HCT116 (cell line): ENCODE results near the gene GSTT4. TPM values are rescaled to one million over a fixed set of nuclear protein-coding genes. Genes with fewer than 3 reads are reported as not detected.

Experiments
- ATAC-seq: fragments of 200-7000 bp; cut with Tn5 transposase; 2 replicates; pipeline ENCODE4 v1.9.1; 2020; ENCODE audit warnings: mild to moderate bottlenecking, moderate library complexity
- BruUV-seq: library from RNA; stranded (reverse); fragments of 400-500 nt; replicated peaks from 2 replicates; lab custom pipeline; 2021; lab: Mats Ljungman, UMichigan
- CTCF ChIA-PET: fragments of 300-600 bp; sonication (Branson Sonifier 250); formaldehyde crosslinking; loops from one replicate; lab custom pipeline; 2021; ENCODE audit warnings: antibody characterized with exemption; lab: Charles Lee
- POLR2A ChIA-PET: fragments of 300-600, 350-600 bp; sonication (Branson Sonifier 250); formaldehyde crosslinking; loops from one replicate; lab custom pipeline; 2021; ENCODE audit warnings: antibody characterized with exemption; lab: Charles Lee
- RAD21 ChIA-PET, 2 experiments: fragments of 300-600 bp; sonication (Branson Sonifier 250); formaldehyde crosslinking; loops; one replicate each; lab custom pipeline; 2023; ENCODE audit warnings: low total read pairs in 2 of 2; ENCODE audit not compliant: uncharacterized antibody in 2 of 2, unreplicated experiment in 2 of 2, low non-redundant PET in 1 of 2; lab: Charles Lee
- DNase-seq: peaks from one replicate; pipeline ENCODE4 v3.0.0-alpha.2; 2010; ENCODE audit warnings: low read depth, low spot score
- H2AFZ ChIP-seq: fragments of 200-600 bp; shearing (Covaris generic), sonication (generic); 2 replicates; pipeline ENCODE4 v1.6.1; 2017; ENCODE audit warnings: low read depth, mixed run types, mixed read lengths, antibody characterized with exemption, low read length; ENCODE audit not compliant: poor library complexity, severe bottlenecking
- H3K27ac ChIP-seq: 2 replicates; pipeline ENCODE4 v1.5.1; 2012; ENCODE audit warnings: low read depth, low read length
- H3K27me3 ChIP-seq: fragments of 200-600 bp; sonication (generic); 2 replicates; pipeline ENCODE4 v1.6.1; 2016; ENCODE audit warnings: mixed run types, low read length, mixed read lengths; ENCODE audit not compliant: insufficient read depth
- H3K36me3 ChIP-seq, 2 experiments: fragments of 200-500 bp in 1 of 2; fragments of 200-600 bp in 1 of 2; sonication (Bioruptor generic) in 1 of 2; sonication (generic) in 1 of 2; 2 replicates each; pipeline versions ENCODE4 v1.5.1 to v1.6.1; 2014 to 2016; ENCODE audit warnings: low read length in 2 of 2, inconsistent platforms in 1 of 2, mixed read lengths in 1 of 2, mixed run types in 1 of 2; ENCODE audit not compliant: insufficient read depth in 2 of 2, control insufficient read depth in 1 of 2
- H3K4me1 ChIP-seq, 2 experiments: fragments of 200-600 bp in 1 of 2; sonication (generic) in 1 of 2; 2 replicates each; pipeline versions ENCODE4 v1.5.1 to v1.6.1; 2012 to 2017; ENCODE audit warnings: low read length in 2 of 2, inconsistent platforms in 1 of 2, mild to moderate bottlenecking in 1 of 2, mixed read lengths in 1 of 2, mixed run types in 1 of 2, moderate library complexity in 1 of 2; ENCODE audit not compliant: insufficient read depth in 2 of 2, control insufficient read depth in 1 of 2
- H3K4me2 ChIP-seq: fragments of 200-600 bp; sonication (generic); 2 replicates; pipeline ENCODE4 v1.6.1; 2017; ENCODE audit warnings: mixed run types, low read length, mixed read lengths
- H3K4me3 ChIP-seq, 2 experiments: fragments of 200-600 bp in 1 of 2; sonication (generic) in 1 of 2; replicated peaks in 1 of 2; 2 replicates each; pipeline ENCODE4 v1.5.1; 2011 to 2016; ENCODE audit warnings: low read length in 2 of 2, control low read depth in 1 of 2, low read depth in 1 of 2, mild to moderate bottlenecking in 1 of 2, mixed read lengths in 1 of 2, mixed run types in 1 of 2
- H3K79me2 ChIP-seq: fragments of 200-600 bp; sonication (generic); 2 replicates; pipeline ENCODE4 v1.6.1; 2017; ENCODE audit warnings: mild to moderate bottlenecking, mixed run types, low read length, moderate library complexity, mixed read lengths; ENCODE audit not compliant: insufficient read depth
- H3K9ac ChIP-seq: fragments of 200-600 bp; sonication (generic); 2 replicates; pipeline ENCODE4 v1.6.1; 2016; ENCODE audit warnings: low read length, mixed read lengths
- H3K9me2 ChIP-seq: fragments of 200-600 bp; sonication (generic), shearing (Covaris generic); 2 replicates; pipeline ENCODE4 v1.6.1; 2017; ENCODE audit warnings: mixed run types, mild to moderate bottlenecking, moderate library complexity; ENCODE audit not compliant: insufficient read depth
- H3K9me3 ChIP-seq, 2 experiments: fragments of 200-500 bp in 1 of 2; fragments of 200-600 bp in 1 of 2; sonication (Bioruptor generic) in 1 of 2; sonication (generic) in 1 of 2; 2 replicates each; pipeline ENCODE4 v1.6.1; 2014 to 2017; ENCODE audit warnings: low read length in 2 of 2, mixed read lengths in 2 of 2, inconsistent platforms in 1 of 2, low read depth in 1 of 2, mild to moderate bottlenecking in 1 of 2, mixed run types in 1 of 2, moderate library complexity in 1 of 2; ENCODE audit not compliant: control insufficient read depth in 1 of 2, insufficient read depth in 1 of 2
- H4K20me1 ChIP-seq: fragments of 200-600 bp; sonication (generic), shearing (Covaris generic); 2 replicates; pipeline ENCODE4 v1.6.1; 2017; ENCODE audit warnings: mixed run types, mild to moderate bottlenecking, moderate library complexity; ENCODE audit not compliant: insufficient read depth
- ATF3 ChIP-seq: IDR thresholded peaks from 2 replicates; pipeline ENCODE4 v1.6.1; 2012
- CBX3 ChIP-seq: IDR thresholded peaks from 2 replicates; pipeline ENCODE4 v1.6.1; 2012; ENCODE audit warnings: low read depth
- EGR1 ChIP-seq: IDR thresholded peaks from 2 replicates; pipeline ENCODE4 v1.6.1; 2012; ENCODE audit warnings: low read depth
- ELF1 ChIP-seq: IDR thresholded peaks from 2 replicates; pipeline ENCODE4 v1.6.1; 2012; ENCODE audit warnings: low read depth, borderline replicate concordance
- FOSL1 ChIP-seq: IDR thresholded peaks from 2 replicates; pipeline ENCODE4 v1.6.1; 2012; ENCODE audit warnings: low read depth
- POLR2AphosphoS5 ChIP-seq: IDR thresholded peaks from 2 replicates; pipeline ENCODE4 v1.6.1; 2011; ENCODE audit warnings: mild to moderate bottlenecking, low read depth, low read length, moderate library complexity
- RAD21 ChIP-seq: IDR thresholded peaks from 2 replicates; pipeline ENCODE4 v1.6.1; 2012; ENCODE audit warnings: low read depth, mild to moderate bottlenecking
- SIN3A ChIP-seq: IDR thresholded peaks from 2 replicates; pipeline ENCODE4 v1.6.1; 2012; ENCODE audit warnings: low read depth
- SP1 ChIP-seq: IDR thresholded peaks from 2 replicates; pipeline ENCODE4 v1.6.1; 2012; ENCODE audit warnings: low read depth
- SRF ChIP-seq: IDR thresholded peaks from 2 replicates; pipeline ENCODE4 v1.6.1; 2012; ENCODE audit warnings: low read depth
- TCF7L2 ChIP-seq: IDR thresholded peaks from 2 replicates; pipeline ENCODE4 v1.7.0; 2011; ENCODE audit warnings: borderline replicate concordance, inconsistent platforms; ENCODE audit not compliant: insufficient read depth, insufficient read length; ENCODE audit errors: extremely low read depth
- ZFX ChIP-seq: fragments of 450-650 bp; IDR thresholded peaks from 2 replicates; pipeline ENCODE4 v1.6.1; 2017
- ZNF274 ChIP-seq: fragments of 200-500 bp; sonication (Bioruptor generic); IDR thresholded peaks from 2 replicates; pipeline ENCODE4 v1.6.1; 2014; ENCODE audit warnings: mild to moderate bottlenecking, low read depth, low read length, inconsistent platforms
- intact Hi-C: fragments of 100-400 bp; cut with micrococcal nuclease; formaldehyde crosslinking; loops from 2 replicates; pipeline ENCODE4 v1.10.0; 2022
- total RNA-seq: library from RNA; stranded (reverse); gene quantifications from one replicate; pipeline ENCODE4 v1.2.1, GENCODE V29; 2021; ENCODE audit not compliant: unreplicated experiment

The GSTT4 gene
- total RNA-seq, 1 experiment from 2014 or later = not detected

- H3K9me2 ChIP-seq = no peaks in the 10 kb centered on the region
- no peak overlapping the region for H2AFZ ChIP-seq
- DNase-seq (no peak), ATAC-seq (no peak)
- TF ChIP-seq SIN3A (no peak), ELF1 (no peak)
- H3K36me3 ChIP-seq = peaks cover 23 to 32% of the 10 kb centered on the region in 2 experiments
- no peaks in the 10 kb centered on the region for H3K9me3 ChIP-seq
- intact Hi-C loops = no loop called here
- no peaks in the 10 kb centered on the region for H3K27me3 ChIP-seq
- H4K20me1 ChIP-seq = no peaks in the 10 kb centered on the region
- no peak overlapping the region for H3K27ac ChIP-seq
- H3K4me2 ChIP-seq = no peak overlapping the region
- CTCF ChIA-PET = no interaction called here
- RAD21 ChIA-PET = no interaction called here
- H3K4me3 ChIP-seq = no peak overlapping the region
- POLR2A ChIA-PET = no interaction called here
- peaks cover 0 to 6% of the 10 kb centered on the region in 2 experiments; a peak in 1 of 4 replicates for H3K4me1 ChIP-seq
- no peaks in the 10 kb centered on the region for H3K79me2 ChIP-seq
- no TSS peak for BruUV-seq
- no peak overlapping the region for H3K9ac ChIP-seq
Measured at GRCh38 chr22:24040946-24041345, 35.7 kb upstream of the GSTT4 start.

- ChIA-PET RAD21 (no interaction called here), POLR2A (no interaction called here), CTCF (no interaction called here)
- DNase-seq = no peak
- no peak overlapping the region for H3K4me3 ChIP-seq
- TF ChIP-seq ZNF274 (no peak), SIN3A (no peak), RAD21 (no peak), CBX3 (no peak), POLR2AphosphoS5 (no peak), ZFX (no peak), SP1 (no peak), FOSL1 (no peak), ATF3 (no peak), SRF (no peak), TCF7L2 (no peak), EGR1 (no peak)
- no peak overlapping the region for H3K4me2 ChIP-seq
- BruUV-seq = no TSS peak
- no peak overlapping the region for H3K27ac ChIP-seq
- no peaks in the 10 kb centered on the region for H3K9me3 ChIP-seq
- H3K27me3 ChIP-seq = no peaks in the 10 kb centered on the region
- no peaks in the 10 kb centered on the region for H4K20me1 ChIP-seq
- no peak overlapping the region for H3K9ac ChIP-seq
- no peaks in the 10 kb centered on the region for H3K9me2 ChIP-seq
- peaks cover 23 to 29% of the 10 kb centered on the region in 2 experiments for H3K36me3 ChIP-seq
- H3K79me2 ChIP-seq = peaks cover 14% of the 10 kb centered on the region; the same call in 1 of the 2 replicates
- intact Hi-C loops = no loop called here
- no peak for ATAC-seq
- H2AFZ ChIP-seq = no peak overlapping the region
- peaks cover 0 to 6% of the 10 kb centered on the region in 2 experiments; a peak in 1 of 4 replicates for H3K4me1 ChIP-seq
Measured at GRCh38 chr22:24039046-24039445, 33.8 kb upstream of the GSTT4 start.
